ENCODE measurements around the gene CALCOCO2.
"Not testable (repeated sequence)": the region's sequence is repeated elsewhere in the genome, so short reads cannot be mapped to it uniquely, and the experiment has no call there.

Gene CALCOCO2

DNA sequence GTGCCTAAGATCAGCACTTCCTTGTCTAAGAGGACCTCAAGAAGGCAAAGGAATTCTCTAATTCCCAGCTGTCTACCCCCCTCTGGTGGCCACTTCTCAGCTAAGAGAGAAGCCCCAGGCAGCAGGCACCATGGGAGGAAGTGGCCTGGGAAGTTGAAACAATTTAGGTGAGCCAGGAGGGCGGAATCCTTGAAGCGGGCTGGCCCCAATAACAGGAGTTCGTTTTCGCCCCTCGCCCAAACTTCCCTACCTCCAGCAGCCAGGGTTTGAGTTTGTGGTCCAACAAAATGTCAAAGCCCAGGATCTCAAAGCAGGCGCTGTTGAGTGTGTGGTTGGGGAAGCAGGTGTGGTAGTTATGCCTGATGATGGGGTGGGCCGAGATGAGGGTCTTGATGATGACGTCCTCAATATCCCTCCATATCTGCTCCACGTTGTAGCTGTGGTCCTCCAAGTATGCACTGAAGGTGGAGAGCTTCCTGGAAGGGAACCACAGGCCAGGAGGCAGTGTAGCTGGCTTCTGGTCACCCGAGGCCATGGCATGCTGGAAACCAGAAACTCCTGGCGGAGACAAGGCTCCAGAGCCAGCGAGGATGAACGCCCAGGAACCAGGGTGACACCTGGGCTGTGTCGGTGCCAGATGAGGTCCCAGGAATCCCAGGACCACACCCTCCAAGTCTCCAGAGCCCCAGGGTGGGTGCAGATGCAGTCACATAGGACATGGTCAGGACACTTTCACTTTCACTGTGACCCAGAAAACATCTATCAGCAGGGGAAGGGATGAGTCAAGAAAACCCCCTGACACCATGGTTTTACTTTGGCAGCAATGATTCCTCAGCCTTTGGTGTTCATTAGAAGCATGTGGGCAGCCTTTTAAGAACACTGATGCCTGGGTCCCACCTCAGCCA is 39.5 kb upstream of the CALCOCO2 start:
- no peaks in the 10 kb centered on the region for H3K4me1 ChIP-seq (ENCODE audit: control insufficient read depth, low read length)
- no peak overlapping the region for H3K4me3 ChIP-seq (ENCODE audit: low read length)
- no peaks in the 10 kb centered on the region for H3F3A ChIP-seq (ENCODE audit: control insufficient read depth, insufficient read depth)
- no peaks in the 10 kb centered on the region for H3K9me3 ChIP-seq (ENCODE audit: control insufficient read depth, insufficient read depth, low read length)
- H3K27me3 ChIP-seq (ENCODE audit: control insufficient read depth, low read length) = peaks cover 24% of the 10 kb centered on the region; the same call in 1 of the 2 replicates
- H3K9me2 ChIP-seq (replicated peaks; ENCODE audit: control insufficient read depth, low read length) = no peaks in the 10 kb centered on the region
- H3K27ac ChIP-seq (ENCODE audit: low read depth, low read length) = no peak overlapping the region
- H3K4me2 ChIP-seq (ENCODE audit: low read length) = no peak overlapping the region
- no peaks in the 10 kb centered on the region for H3K79me2 ChIP-seq (ENCODE audit: control insufficient read depth, low read length)
- no peaks in the 10 kb centered on the region for H4K20me1 ChIP-seq (ENCODE audit: control insufficient read depth, insufficient read depth, low read depth, low read length)
- no peaks in the 10 kb centered on the region for H3K36me3 ChIP-seq (ENCODE audit: control insufficient read depth, low read length)
- TF ChIP-seq EZH2phosphoT487 (IDR thresholded peaks at IDR 0.05; ENCODE audit: borderline replicate concordance, low read length) = no peak
- TF ChIP-seq, protein P1, sequence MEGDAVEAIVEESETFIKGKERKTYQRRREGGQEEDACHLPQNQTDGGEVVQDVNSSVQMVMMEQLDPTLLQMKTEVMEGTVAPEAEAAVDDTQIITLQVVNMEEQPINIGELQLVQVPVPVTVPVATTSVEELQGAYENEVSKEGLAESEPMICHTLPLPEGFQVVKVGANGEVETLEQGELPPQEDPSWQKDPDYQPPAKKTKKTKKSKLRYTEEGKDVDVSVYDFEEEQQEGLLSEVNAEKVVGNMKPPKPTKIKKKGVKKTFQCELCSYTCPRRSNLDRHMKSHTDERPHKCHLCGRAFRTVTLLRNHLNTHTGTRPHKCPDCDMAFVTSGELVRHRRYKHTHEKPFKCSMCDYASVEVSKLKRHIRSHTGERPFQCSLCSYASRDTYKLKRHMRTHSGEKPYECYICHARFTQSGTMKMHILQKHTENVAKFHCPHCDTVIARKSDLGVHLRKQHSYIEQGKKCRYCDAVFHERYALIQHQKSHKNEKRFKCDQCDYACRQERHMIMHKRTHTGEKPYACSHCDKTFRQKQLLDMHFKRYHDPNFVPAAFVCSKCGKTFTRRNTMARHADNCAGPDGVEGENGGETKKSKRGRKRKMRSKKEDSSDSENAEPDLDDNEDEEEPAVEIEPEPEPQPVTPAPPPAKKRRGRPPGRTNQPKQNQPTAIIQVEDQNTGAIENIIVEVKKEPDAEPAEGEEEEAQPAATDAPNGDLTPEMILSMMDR (IDR thresholded peaks at IDR 0.05; ENCODE audit: low read depth, low read length, poor library complexity, severe bottlenecking) = peak; percentile 58

DNA sequence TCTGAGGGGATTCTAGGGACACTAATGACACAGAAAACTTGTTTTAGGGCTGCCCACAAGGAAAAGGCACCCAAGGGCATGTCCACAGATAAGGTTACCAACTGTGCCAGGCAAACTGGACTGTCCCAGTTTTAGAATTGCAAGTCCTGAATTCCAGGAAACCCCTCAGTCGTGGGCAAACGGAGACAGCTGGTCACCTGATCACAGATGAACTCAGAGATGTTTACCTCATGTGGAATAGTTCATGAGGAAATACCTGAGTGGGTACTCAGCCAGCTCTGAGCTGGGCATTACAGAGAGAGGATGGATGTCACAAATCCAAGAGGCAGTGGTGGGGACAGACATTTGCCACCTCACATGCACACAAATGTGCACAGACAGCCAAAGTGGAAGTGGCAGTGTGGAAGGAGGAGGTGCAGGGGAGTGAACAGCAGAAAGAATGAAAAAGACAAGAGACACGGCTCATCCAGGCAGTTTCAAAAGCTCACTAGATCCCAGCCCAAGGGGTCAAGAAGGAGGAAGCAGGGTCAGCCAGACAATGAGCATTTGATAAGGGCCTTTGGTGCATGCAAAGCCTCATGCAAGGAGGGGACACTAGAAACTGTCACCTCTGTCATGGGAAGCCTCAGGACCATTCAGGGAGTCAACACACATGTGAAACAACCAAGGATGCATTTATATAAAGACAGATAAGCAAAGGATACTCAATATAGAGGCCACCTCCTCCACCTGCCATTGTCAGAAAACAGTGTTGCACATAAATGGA is 38.6 kb upstream of the CALCOCO2 start:
- H3K27me3 ChIP-seq (ENCODE audit: control insufficient read depth, low read length) = peaks cover 24% of the 10 kb centered on the region; the same call in 1 of the 2 replicates
- no peaks in the 10 kb centered on the region for H3K4me1 ChIP-seq (ENCODE audit: control insufficient read depth, low read length)
- no peaks in the 10 kb centered on the region for H3F3A ChIP-seq (ENCODE audit: control insufficient read depth, insufficient read depth)
- no peaks in the 10 kb centered on the region for H3K9me3 ChIP-seq (ENCODE audit: control insufficient read depth, insufficient read depth, low read length)
- H3K36me3 ChIP-seq (ENCODE audit: control insufficient read depth, low read length) = no peaks in the 10 kb centered on the region
- no peaks in the 10 kb centered on the region for H3K79me2 ChIP-seq (ENCODE audit: control insufficient read depth, low read length)
- no peak overlapping the region for H3K4me2 ChIP-seq (ENCODE audit: low read length)
- no peak for TF ChIP-seq EZH2phosphoT487 (IDR thresholded peaks at IDR 0.05; ENCODE audit: borderline replicate concordance, low read length)
- TF ChIP-seq, protein P1 (IDR thresholded peaks at IDR 0.05; ENCODE audit: low read depth, low read length, poor library complexity, severe bottlenecking) = no peak
- H3K27ac ChIP-seq (ENCODE audit: low read depth, low read length) = no peak overlapping the region
- H3K9me2 ChIP-seq (replicated peaks; ENCODE audit: control insufficient read depth, low read length) = no peaks in the 10 kb centered on the region
- H3K4me3 ChIP-seq (ENCODE audit: low read length) = no peak overlapping the region
- no peaks in the 10 kb centered on the region for H4K20me1 ChIP-seq (ENCODE audit: control insufficient read depth, insufficient read depth, low read depth, low read length)

DNA sequence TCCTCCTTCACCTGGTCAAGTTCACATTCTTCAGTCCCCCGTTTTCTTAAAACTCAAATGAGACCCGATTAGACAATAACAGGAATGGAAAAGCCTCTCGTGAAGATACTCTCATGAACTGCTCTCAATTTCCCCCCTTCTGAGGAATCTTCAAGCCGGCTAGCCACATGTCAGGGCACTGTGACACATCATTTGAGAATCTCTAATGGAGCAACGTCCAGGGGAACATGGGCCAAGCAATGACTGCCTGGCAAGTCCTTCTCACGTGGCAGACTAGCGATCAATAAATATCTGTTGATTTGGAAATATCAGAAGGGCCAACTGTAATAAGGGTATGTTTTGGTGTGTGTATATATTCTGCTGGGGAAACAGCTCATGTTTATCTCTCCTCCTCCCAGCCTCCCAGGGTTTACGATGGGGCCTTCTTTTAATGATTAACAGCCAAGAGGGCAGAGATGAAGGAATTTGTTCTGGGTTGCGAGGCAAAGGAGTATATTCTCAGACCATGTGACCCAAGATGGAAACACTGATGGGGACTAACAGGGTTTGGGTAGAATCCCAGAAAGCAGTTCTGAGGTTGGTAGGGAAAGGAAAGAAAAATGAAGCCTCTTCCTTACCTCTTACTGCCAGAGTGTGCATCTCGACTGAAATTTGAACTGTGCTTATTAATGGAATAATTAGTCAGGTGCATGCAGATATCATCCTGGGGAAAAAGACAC is 35.2 kb upstream of the CALCOCO2 start:
- TF ChIP-seq, protein P1 (IDR thresholded peaks at IDR 0.05; ENCODE audit: low read depth, low read length, poor library complexity, severe bottlenecking) = no peak
- no peak for TF ChIP-seq EZH2phosphoT487 (IDR thresholded peaks at IDR 0.05; ENCODE audit: borderline replicate concordance, low read length)
- Histone ChIP-seq H3K79me2 (ENCODE audit: control insufficient read depth, low read length) (no peaks in the 10 kb centered on the region), H3K4me1 (ENCODE audit: control insufficient read depth, low read length) (no peaks in the 10 kb centered on the region), H3K27me3 (ENCODE audit: control insufficient read depth, low read length) (peaks cover 19% of the 10 kb centered on the region; the same call in 1 of the 2 replicates), H3K9me3 (ENCODE audit: control insufficient read depth, insufficient read depth, low read length) (no peaks in the 10 kb centered on the region), H3F3A (ENCODE audit: control insufficient read depth, insufficient read depth) (no peaks in the 10 kb centered on the region), H4K20me1 (ENCODE audit: control insufficient read depth, insufficient read depth, low read depth, low read length) (no peaks in the 10 kb centered on the region), H3K27ac (ENCODE audit: low read depth, low read length) (no peak overlapping the region), H3K4me2 (ENCODE audit: low read length) (no peak overlapping the region), H3K4me3 (ENCODE audit: low read length) (no peak overlapping the region), H3K9me2 (replicated peaks; ENCODE audit: control insufficient read depth, low read length) (no peaks in the 10 kb centered on the region), H3K36me3 (ENCODE audit: control insufficient read depth, low read length) (no peaks in the 10 kb centered on the region)

DNA sequence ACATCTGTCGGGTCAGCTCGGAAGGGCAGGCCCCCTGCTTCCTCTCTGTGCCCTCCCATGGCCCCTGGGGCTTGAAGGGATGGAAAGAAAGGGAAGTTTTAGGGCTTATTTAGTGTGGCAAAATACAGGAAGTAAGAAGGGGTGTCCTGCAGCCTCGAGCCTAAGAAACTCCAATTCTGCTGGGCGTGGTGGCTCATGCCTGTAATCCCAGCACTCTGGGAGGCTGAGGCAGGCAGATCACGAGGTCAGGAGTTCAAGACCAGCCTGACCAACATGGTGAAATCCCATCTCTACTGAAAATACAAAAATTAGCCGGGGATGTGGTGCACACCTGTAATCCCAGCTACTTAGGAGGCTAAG is 34.7 kb upstream of the CALCOCO2 start:
- not testable (repeated sequence) for H3K36me3 ChIP-seq (ENCODE audit: control insufficient read depth, low read length); H3K27ac ChIP-seq (ENCODE audit: low read depth, low read length); H3K4me1 ChIP-seq (ENCODE audit: control insufficient read depth, low read length); H3K79me2 ChIP-seq (ENCODE audit: control insufficient read depth, low read length); H4K20me1 ChIP-seq (ENCODE audit: control insufficient read depth, insufficient read depth, low read depth, low read length); H3K9me2 ChIP-seq (replicated peaks; ENCODE audit: control insufficient read depth, low read length); H3F3A ChIP-seq (ENCODE audit: control insufficient read depth, insufficient read depth); H3K4me3 ChIP-seq (ENCODE audit: low read length); H3K4me2 ChIP-seq (ENCODE audit: low read length); H3K9me3 ChIP-seq (ENCODE audit: control insufficient read depth, insufficient read depth, low read length)
- peaks cover 18% of the 10 kb centered on the region for H3K27me3 ChIP-seq (ENCODE audit: control insufficient read depth, low read length)
